Muscle layer of colon (tissue), 2 donors: ENCODE measurements around the gene NANOS1.
A peak's percentile ranks its signal among the peaks of the same experiment; 100 is the strongest.
"Not testable (repeated sequence)": the region's sequence is repeated elsewhere in the genome, so short reads cannot be mapped to it uniquely, and the experiment has no call there.

Source experiments
- H3K27ac ChIP-seq: one replicate; pipeline ENCODE4 v1.7.0; 2013; ENCODE audit warnings: low read depth, mild to moderate bottlenecking, low read length, moderate library complexity
- H3K27me3 ChIP-seq, 2 donors: one replicate each; pipeline ENCODE4 v1.7.0; 2013; ENCODE audit warnings: low read length in 2 of 2, mild to moderate bottlenecking in 2 of 2; ENCODE audit not compliant: insufficient read depth in 2 of 2, control insufficient read depth in 1 of 2
- H3K36me3 ChIP-seq: one replicate; pipeline ENCODE4 v1.7.0; 2013; ENCODE audit warnings: mild to moderate bottlenecking, low read length; ENCODE audit not compliant: insufficient read depth
- H3K4me1 ChIP-seq: one replicate; pipeline ENCODE4 v1.7.0; 2013; ENCODE audit warnings: mild to moderate bottlenecking, low read length; ENCODE audit not compliant: insufficient read depth
- H3K4me3 ChIP-seq, 2 donors: one replicate each; pipeline ENCODE4 v1.7.0; 2013; ENCODE audit warnings: low read length in 2 of 2, low read depth in 1 of 2, mild to moderate bottlenecking in 1 of 2, moderate library complexity in 1 of 2
- H3K9ac ChIP-seq: one replicate; pipeline ENCODE4 v1.7.0; 2013; ENCODE audit warnings: low read length
- H3K9me3 ChIP-seq: one replicate; pipeline ENCODE4 v1.7.0; 2013; ENCODE audit warnings: mild to moderate bottlenecking, low read length
- donor health status: abdominal sarcoma.
- donor health status: Adenocarcinoma of cecum.

Gene NANOS1

DNA sequence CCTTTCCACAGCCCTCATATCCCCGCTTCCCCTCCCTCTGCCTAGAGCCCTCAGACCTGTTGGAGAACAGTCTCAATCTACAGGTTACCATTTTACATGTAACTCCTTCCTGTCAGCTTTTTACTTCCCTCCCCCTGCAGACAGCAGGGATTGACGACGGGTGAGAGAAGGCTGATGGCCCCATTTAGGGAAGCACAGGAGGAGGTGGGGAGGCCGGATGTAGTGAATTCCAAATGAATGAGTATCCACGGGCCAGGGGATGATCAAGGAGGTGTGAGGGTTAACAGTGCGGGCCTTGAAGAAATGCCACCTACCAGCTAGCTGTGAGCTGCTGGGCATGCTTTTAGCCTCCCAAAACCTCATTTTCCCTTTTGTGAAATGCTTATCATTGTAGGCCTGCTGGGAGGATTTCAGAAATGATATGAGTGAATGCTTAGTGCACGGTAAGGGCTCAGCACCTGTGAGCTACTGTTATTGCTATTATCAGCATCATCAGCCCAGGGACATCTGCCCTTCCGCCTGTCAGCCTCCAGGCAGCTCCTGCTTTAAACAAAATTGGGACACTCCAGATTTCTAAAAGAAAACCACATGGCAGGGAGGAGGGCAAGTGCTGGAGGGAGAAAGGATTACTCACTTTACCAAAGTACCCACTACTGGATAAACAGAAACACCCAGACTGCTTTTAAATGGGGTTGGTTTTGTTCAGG lies 6.5 kb upstream of the NANOS1 start:
- Histone ChIP-seq H3K4me1 (peaks cover 22% of the 10 kb centered on the region), H3K9ac (no peak overlapping the region), H3K27ac (no peak overlapping the region)

GRCh38 chr10:119023553-119023868 lies 6.0 kb upstream of the NANOS1 start:
- Histone ChIP-seq H3K4me3 (no peak overlapping the region), H3K27ac (no peak overlapping the region)

More for the DNA sequence above, 6.5 kb upstream of the NANOS1 start:
- Histone ChIP-seq H3K4me3 (no peak overlapping the region), H3K9me3 (no peaks in the 10 kb centered on the region), H3K27me3 (no peaks in the 10 kb centered on the region), H3K36me3 (no peaks in the 10 kb centered on the region)

GRCh38 chr10:119024882-119025281 lies 4.6 kb upstream of the NANOS1 start:
- no peak overlapping the region for H3K9ac ChIP-seq
- no peaks in the 10 kb centered on the region for H3K9me3 ChIP-seq
- H3K27me3 ChIP-seq = no peaks in the 10 kb centered on the region
- no peak overlapping the region for H3K27ac ChIP-seq
- no peak overlapping the region for H3K4me3 ChIP-seq
- no peaks in the 10 kb centered on the region for H3K36me3 ChIP-seq
- H3K4me1 ChIP-seq = peaks cover 26% of the 10 kb centered on the region

More at GRCh38 chr10:119023553-119023868, 6.0 kb upstream of the NANOS1 start:
- no peaks in the 10 kb centered on the region for H3K36me3 ChIP-seq
- no peaks in the 10 kb centered on the region for H3K9me3 ChIP-seq
- H3K27me3 ChIP-seq = no peaks in the 10 kb centered on the region
- no peak overlapping the region for H3K9ac ChIP-seq
- peaks cover 22% of the 10 kb centered on the region for H3K4me1 ChIP-seq

- no peaks in the 10 kb centered on the region for H3K9me3 ChIP-seq
Measured at GRCh38 chr10:119025336-119025735, 4.2 kb upstream of the NANOS1 start.

GRCh38 chr10:119025776-119026175 lies 3.7 kb upstream of the NANOS1 start:
- Histone ChIP-seq H3K27me3 (no peaks in the 10 kb centered on the region), H3K9me3 (no peaks in the 10 kb centered on the region), H3K4me1 (peaks cover 26% of the 10 kb centered on the region), H3K4me3 (no peak overlapping the region), H3K36me3 (no peaks in the 10 kb centered on the region), H3K9ac (no peak overlapping the region), H3K27ac (peak overlapping the region; percentile 76)

More at GRCh38 chr10:119025336-119025735, 4.2 kb upstream of the NANOS1 start:
- Histone ChIP-seq H3K4me3 (no peak overlapping the region), H3K4me1 (peaks cover 26% of the 10 kb centered on the region), H3K27me3 (no peaks in the 10 kb centered on the region), H3K27ac (peak overlapping the region; percentile 76), H3K9ac (no peak overlapping the region), H3K36me3 (no peaks in the 10 kb centered on the region)

DNA sequence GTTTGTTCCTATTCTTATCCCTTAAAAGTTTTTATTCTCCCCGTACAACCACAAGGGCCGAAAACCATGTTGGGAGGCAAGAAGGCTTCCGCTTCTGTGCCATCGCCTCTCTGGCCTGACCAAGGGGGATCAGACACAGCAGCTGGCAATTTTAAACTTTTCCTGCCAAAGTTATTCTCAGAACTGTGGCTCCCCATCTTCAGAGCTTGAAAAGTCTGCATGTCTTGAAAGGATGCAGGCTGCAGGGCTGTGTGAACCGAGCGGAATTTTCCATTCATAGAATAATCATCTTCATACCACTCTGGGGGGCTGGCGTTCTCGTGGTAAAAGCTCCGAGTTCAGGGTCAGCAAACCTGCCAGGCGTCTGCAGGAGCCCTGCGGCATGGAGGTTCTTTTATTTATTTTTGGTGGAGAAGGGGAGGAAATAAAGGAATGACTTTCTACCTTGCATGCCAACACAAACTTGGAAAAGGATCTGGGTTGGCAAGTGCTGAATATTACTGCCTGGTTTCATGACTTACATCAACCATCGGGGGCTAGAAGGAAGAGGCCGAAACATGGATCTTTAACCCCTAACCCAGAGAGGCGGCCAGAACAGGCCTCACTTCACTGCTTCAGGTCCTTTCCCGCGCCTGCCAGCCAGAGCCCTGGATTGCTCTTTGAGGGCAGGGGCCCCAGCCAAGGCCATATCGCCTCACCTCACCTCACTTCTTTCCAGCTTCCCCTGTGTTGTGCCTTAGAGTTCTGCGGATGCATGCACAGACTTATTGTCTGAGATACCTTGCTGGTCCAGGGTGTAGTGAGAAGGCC lies 3.0 kb upstream of the NANOS1 start:
- Histone ChIP-seq H3K4me1 (peaks cover 33% of the 10 kb centered on the region), H3K36me3 (no peaks in the 10 kb centered on the region), H3K27me3 (no peaks in the 10 kb centered on the region), H3K9me3 (no peaks in the 10 kb centered on the region), H3K4me3 (no peak overlapping the region), H3K27ac (peak overlapping the region; percentile 76), H3K9ac (no peak overlapping the region)

DNA sequence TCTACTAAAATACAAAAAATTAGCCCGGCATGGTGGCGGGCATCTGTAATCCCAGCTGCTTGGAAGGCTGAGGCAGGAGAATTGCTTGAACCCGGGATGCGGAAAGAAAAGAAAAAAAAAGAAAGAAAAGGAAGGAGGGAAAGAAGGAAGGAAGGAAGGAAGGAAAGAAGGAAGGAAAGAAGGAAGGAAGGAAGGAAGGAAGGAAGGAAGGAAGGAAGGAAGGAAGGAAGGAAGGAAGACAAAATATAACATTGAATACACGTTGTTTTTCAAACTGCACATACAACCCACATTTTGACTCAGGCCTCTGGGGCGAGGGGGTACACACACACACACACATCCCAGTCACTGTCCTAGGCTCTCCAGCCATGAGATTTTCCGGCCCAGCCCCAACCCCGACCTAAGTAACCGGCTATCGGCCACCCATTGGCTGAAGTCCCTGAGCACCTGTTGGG lies 1.0 kb upstream of the NANOS1 start:
- Histone ChIP-seq H3K27ac (peak overlapping the region; percentile 61), H3K4me3 (peak overlapping the region; percentile 39 to 56), H3K4me1 (peaks cover 33% of the 10 kb centered on the region)
- not testable (repeated sequence) for H3K36me3 ChIP-seq, H3K27me3 ChIP-seq, H3K9me3 ChIP-seq, H3K9ac ChIP-seq

DNA sequence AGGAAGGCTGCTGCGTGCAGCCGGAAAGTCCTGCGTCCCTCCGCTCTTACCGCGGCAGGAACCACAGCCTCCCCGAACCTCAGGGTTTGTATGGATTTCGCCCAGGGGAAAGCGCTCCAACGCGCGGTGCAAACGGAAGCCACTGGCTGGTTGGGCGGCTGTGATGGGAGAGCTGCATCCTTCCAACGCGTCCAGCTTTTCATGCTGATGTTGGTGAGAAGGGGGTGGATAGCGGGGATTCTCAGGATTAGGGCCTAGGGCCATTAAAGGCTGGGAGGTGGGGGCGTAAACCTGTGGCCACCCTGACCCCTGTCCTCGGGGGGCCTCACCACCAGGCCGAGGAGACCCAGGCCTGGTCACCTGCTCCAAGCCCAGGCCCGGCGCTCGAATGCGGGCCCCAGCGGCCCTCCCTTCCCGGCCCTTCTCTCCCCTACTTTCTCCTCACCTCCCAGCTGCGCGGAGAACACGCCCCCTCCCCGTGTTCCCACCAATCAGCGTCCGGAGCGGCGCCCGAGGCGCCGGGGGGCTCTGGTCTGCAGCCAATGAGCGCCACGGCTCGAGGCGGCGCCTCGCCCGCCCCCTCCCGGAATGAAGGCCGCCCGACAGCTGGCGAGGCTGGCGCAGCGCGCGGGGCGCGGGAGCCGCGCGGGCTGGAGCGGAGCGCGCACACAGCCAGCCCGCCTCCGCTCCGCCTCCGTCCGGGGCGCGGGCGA lies 458 bp upstream of the NANOS1 start:
- Histone ChIP-seq H3K4me1 (peaks cover 33% of the 10 kb centered on the region), H3K36me3 (peaks cover 12% of the 10 kb centered on the region), H3K27me3 (no peaks in the 10 kb centered on the region), H3K9ac (no peak overlapping the region), H3K9me3 (no peaks in the 10 kb centered on the region), H3K27ac (peak overlapping the region; percentile 61), H3K4me3 (peak overlapping the region; percentile 39 to 56)

GRCh38 chr10:119030421-119031250 lies 1.1 kb downstream of the NANOS1 start:
- H3K27me3 ChIP-seq = no peaks in the 10 kb centered on the region
- peaks cover 20% of the 10 kb centered on the region for H3K36me3 ChIP-seq
- H3K27ac ChIP-seq = no peak overlapping the region
- H3K4me3 ChIP-seq = peak overlapping the region in 1 of 2 donors; percentile 26
- H3K4me1 ChIP-seq = peaks cover 25% of the 10 kb centered on the region
- no peaks in the 10 kb centered on the region for H3K9me3 ChIP-seq
- H3K9ac ChIP-seq = no peak overlapping the region

DNA sequence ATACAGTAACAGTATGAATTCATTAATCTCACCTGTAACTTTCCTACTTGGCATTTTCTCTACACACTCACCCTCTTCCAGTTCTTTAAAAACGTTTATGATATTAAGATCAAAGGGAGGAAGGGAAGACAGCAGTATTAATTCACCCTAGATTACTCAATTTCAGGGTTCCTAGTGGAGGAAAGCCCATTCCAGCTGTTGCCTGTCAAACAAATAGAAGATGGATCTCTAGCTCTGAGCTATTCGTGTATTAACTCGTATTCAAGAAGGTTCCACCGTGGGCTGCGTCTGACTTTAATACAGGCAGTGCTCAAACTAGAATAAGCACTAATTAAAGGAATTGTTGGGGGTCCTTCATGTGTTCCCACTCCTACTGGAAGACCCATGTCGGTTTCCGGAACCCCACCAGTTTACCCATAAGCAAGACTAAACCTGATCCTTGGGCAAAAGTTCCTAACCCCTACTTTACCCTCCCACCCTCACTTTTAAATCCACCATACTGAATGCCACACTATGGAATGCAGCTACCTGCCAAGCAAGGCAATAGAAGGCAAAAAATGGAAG lies 2.1 kb downstream of the NANOS1 start:
- no peak overlapping the region for H3K4me3 ChIP-seq
- H3K9ac ChIP-seq = no peak overlapping the region
- no peak overlapping the region for H3K27ac ChIP-seq
- H3K36me3 ChIP-seq = peaks cover 30% of the 10 kb centered on the region
- peaks cover 16% of the 10 kb centered on the region for H3K4me1 ChIP-seq
- no peaks in the 10 kb centered on the region for H3K27me3 ChIP-seq
- H3K9me3 ChIP-seq = no peaks in the 10 kb centered on the region
